HG03558 (cell line): Measurements from ENCODE around the gene SCFD2.
"Not testable (repeated sequence)": the region's sequence is repeated elsewhere in the genome, so short reads cannot be mapped to it uniquely, and the experiment has no call there.

Source experiments
- ATAC-seq: cut with Tn5 transposase; IDR thresholded peaks from one replicate; pipeline ENCODE4 v1.9.1; 2021; ENCODE audit warnings: moderate number of reproducible peaks; ENCODE audit not compliant: unreplicated experiment; ENCODE audit errors: extremely low read depth

The SCFD2 gene

GRCh38 chr4:53365486-53366300 lies at the start of gene SCFD2:
TSS of gene SCFD2 (minus strand) at chr4:53366061.
- ATAC-seq, result peak; percentile 93

GRCh38 chr4:53409479-53409878 lies 43.6 kb upstream of the SCFD2 start:
- not testable (repeated sequence) for ATAC-seq

- ATAC-seq, result no peak
Measured at GRCh38 chr4:53380221-53380620, 14.4 kb upstream of the SCFD2 start.

- peak; percentile 33 for ATAC-seq
Measured at GRCh38 chr4:53378171-53378482, 12.3 kb upstream of the SCFD2 start.

GRCh38 chr4:53377319-53378170 lies 11.7 kb upstream of the SCFD2 start, which contains the start of gene FIP1L1:
TSS of gene FIP1L1 (plus strand) at chr4:53377641. CDS start at chr4:53377839, 198 bp downstream.
- ATAC-seq, result peak; percentile 62

- ATAC-seq, result no peak
Measured at GRCh38 chr4:53376900-53377299, 11.0 kb upstream of the SCFD2 start.

GRCh38 chr4:53374777-53375258 lies 9.0 kb upstream of the SCFD2 start:
- ATAC-seq, result no peak

GRCh38 chr4:53371843-53372521 lies 6.1 kb upstream of the SCFD2 start:
- no peak for ATAC-seq

- no peak for ATAC-seq
Measured at GRCh38 chr4:53371049-53371448, 5.2 kb upstream of the SCFD2 start.

GRCh38 chr4:53367721-53368120 lies 1.9 kb upstream of the SCFD2 start:
- no peak for ATAC-seq

GRCh38 chr4:53366301-53366716 lies 448 bp upstream of the SCFD2 start:
- ATAC-seq, result no peak

GRCh38 chr4:53365121-53365485 lies 758 bp downstream of the SCFD2 start:
- ATAC-seq, result no peak

GRCh38 chr4:53364624-53365023 lies 1.2 kb downstream of the SCFD2 start:
- no peak for ATAC-seq

- ATAC-seq, result no peak
Measured at GRCh38 chr4:53362093-53362492, 3.8 kb downstream of the SCFD2 start.

GRCh38 chr4:53361451-53361850 lies 4.4 kb downstream of the SCFD2 start:
- ATAC-seq, result no peak

- no peak for ATAC-seq
Measured at GRCh38 chr4:53355930-53356521, 9.8 kb downstream of the SCFD2 start.

GRCh38 chr4:53354012-53354722 lies 11.7 kb downstream of the SCFD2 start:
- ATAC-seq, result no peak

- ATAC-seq, result no peak
Measured at GRCh38 chr4:53349091-53349491, 16.8 kb downstream of the SCFD2 start.

- no peak for ATAC-seq
Measured at GRCh38 chr4:53348046-53348445, 17.8 kb downstream of the SCFD2 start.
